ENCODE results near the gene NR0B2. TPM values are rescaled to one million over a fixed set of nuclear protein-coding genes. Genes with fewer than 3 reads are reported as not detected.
A peak's percentile ranks its signal among the peaks of the same experiment; 100 is the strongest.

The NR0B2 gene
- total and polyA plus RNA-seq, 12 donors, result 2.7 to 14.7 (median 6.1) TPM

GRCh38 chr1:26864610-26865480, 48.9 kb downstream of the NR0B2 start:
- Histone ChIP-seq H3K9me3 (no peaks in the 10 kb centered on the region), H3K27ac (peak overlapping the region; percentile 82 to 99 (median 96)), H3K4me1 (peaks cover 0 to 22% (median 15%) of the 10 kb centered on the region in 9 donors), H3K4me3 (peak overlapping the region; percentile 47 to 78 (median 70)), H3K27me3 (no peaks in the 10 kb centered on the region), H3K36me3 (no peaks in the 10 kb centered on the region)
- 0% methylated on average over 74 to 75 of the region's 75 CpGs for WGBS, 2 donors
- ATAC-seq (peak; percentile 97 to 99 (median 99)), DNase-seq (peak; percentile 96 to 97)
- intact Hi-C loops (cut with DNase I), result loop anchor here in 1 of 10 donors (2.0 kb wide), 1 partner anchor 64 kb away; no protein-coding TSS in a partner anchor
- TF ChIP-seq, protein P1, sequence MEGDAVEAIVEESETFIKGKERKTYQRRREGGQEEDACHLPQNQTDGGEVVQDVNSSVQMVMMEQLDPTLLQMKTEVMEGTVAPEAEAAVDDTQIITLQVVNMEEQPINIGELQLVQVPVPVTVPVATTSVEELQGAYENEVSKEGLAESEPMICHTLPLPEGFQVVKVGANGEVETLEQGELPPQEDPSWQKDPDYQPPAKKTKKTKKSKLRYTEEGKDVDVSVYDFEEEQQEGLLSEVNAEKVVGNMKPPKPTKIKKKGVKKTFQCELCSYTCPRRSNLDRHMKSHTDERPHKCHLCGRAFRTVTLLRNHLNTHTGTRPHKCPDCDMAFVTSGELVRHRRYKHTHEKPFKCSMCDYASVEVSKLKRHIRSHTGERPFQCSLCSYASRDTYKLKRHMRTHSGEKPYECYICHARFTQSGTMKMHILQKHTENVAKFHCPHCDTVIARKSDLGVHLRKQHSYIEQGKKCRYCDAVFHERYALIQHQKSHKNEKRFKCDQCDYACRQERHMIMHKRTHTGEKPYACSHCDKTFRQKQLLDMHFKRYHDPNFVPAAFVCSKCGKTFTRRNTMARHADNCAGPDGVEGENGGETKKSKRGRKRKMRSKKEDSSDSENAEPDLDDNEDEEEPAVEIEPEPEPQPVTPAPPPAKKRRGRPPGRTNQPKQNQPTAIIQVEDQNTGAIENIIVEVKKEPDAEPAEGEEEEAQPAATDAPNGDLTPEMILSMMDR (IDR thresholded peaks at IDR 0.05), result peak in 2 of 9 donors; percentile 13 to 14

GRCh38 chr1:26863685-26864077, 50.1 kb downstream of the NR0B2 start:
- intact Hi-C loops (cut with DNase I), result loop anchor here in 1 of 10 donors (2.0 kb wide), 1 partner anchor 63 kb away; no protein-coding TSS in a partner anchor
- Histone ChIP-seq H3K36me3 (no peaks in the 10 kb centered on the region), H3K4me3 (peak overlapping the region in 5 of 10 donors; percentile 62 to 78 (median 73))

GRCh38 chr1:26862781-26863684, 50.7 kb downstream of the NR0B2 start, which contains the start of gene SFN:
SFN (plus strand) TSS chr1:26863149; CDS start chr1:26863213, 64 bp downstream.
- Histone ChIP-seq H3K4me1 (peaks cover 0 to 22% (median 15%) of the 10 kb centered on the region in 9 donors), H3K27ac (peak within 1 kb of the TSS in 1 of 10 donors; percentile 96), H3K9me3 (no peaks in the 10 kb centered on the region), H3K27me3 (no peaks in the 10 kb centered on the region), H3K36me3 (peaks cover 0 to 5% (median 0%) of the 10 kb centered on the region in 9 donors), H3K4me3 (peak within 1 kb of the TSS in 7 of 10 donors; percentile 45 to 78 (median 72))
- 85 to 88% methylated on average over 37 of the region's 37 CpGs for WGBS, 2 donors
- no peak for ATAC-seq
- intact Hi-C loops (cut with DNase I), result no loop called here
- no peak for DNase-seq
- TF ChIP-seq, protein P1 (IDR thresholded peaks at IDR 0.05), result peak in 1 of 9 donors; percentile 26

More at GRCh38 chr1:26863685-26864077, 50.1 kb downstream of the NR0B2 start:
- ATAC-seq, result no peak
- Histone ChIP-seq H3K4me1 (peaks cover 0 to 22% (median 15%) of the 10 kb centered on the region in 9 donors), H3K27ac (no peak overlapping the region), H3K27me3 (no peaks in the 10 kb centered on the region), H3K9me3 (no peaks in the 10 kb centered on the region)
- 64 to 73% methylated on average over 20 of the region's 20 CpGs for WGBS, 2 donors
- DNase-seq, result no peak
- TF ChIP-seq, protein P1 (IDR thresholded peaks at IDR 0.05), result no peak
